HG03469 (cell line): Measurements from ENCODE around the gene ARHGAP27.
"Not testable (repeated sequence)": the region's sequence is repeated elsewhere in the genome, so short reads cannot be mapped to it uniquely, and the experiment has no call there.

ENCODE experiments used
- ATAC-seq: cut with Tn5 transposase; IDR thresholded peaks from one replicate; pipeline ENCODE4 v1.9.1; 2021; ENCODE audit warnings: mild to moderate bottlenecking, moderate library complexity, moderate number of reproducible peaks; ENCODE audit not compliant: unreplicated experiment

ARHGAP27 gene

DNA sequence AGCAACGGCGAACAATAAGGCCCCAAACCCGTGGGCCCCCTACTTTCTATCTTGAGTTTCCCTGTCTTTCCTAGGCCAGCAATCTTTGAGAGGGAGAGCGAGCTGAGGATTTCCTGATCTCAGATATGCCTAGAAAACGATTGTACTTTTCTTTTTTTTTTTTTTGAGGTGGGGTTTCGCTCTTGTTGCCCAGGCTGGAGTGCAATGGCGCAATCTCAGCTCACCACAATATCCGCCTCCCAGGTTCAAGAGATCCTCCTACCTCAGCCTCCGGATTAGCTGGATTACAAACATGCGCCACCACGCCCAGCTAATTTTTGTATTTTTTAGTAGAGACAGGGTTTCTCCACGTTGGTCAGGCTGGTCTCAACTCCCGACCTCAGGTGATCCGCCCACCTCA is 15.0 kb upstream of the ARHGAP27 start:
- not testable (repeated sequence) for ATAC-seq

- not testable (repeated sequence) for ATAC-seq
Observed at GRCh38 chr17:45446872-45447625, 14.4 kb upstream of the ARHGAP27 start.

DNA sequence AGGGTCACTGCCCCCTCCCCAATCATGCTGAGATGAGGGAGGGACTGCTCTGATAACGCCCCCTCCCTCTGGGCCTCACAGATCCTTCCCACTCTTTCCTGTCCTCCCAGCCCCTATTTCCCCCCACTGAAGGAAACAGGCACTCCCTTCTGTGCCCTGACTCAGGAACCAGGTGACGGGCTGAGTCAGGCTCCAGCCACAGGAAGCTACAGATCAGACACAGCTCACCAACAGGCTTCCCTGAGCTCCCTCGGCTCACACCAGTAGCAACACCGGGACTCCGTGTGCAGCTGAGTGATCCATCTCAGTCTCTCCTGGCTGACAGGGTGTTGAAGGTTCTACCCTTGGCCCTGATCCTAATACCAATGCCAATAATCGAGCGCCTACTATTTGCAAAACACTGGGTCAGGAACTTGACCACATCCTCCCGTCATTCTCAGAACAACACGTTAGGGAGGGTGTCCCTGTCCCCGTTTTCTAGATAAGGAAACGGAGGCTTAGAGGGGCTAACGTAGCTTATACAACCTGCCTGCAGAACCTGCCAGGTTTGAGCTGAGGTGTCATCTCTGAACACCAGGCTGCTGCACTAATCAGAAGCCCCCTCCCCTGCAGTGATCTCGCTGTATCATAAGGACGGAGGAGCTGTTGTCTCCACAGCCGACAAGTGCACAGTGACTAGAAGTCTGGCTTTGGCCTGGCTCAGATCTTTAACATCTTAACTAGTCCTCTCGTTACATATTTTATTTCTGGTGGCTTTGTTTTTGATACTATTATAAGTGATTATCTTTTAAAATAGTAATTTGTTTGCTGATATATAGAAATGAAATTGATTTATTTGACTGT is 13.5 kb upstream of the ARHGAP27 start:
- ATAC-seq = not testable (repeated sequence)

GRCh38 chr17:45444856-45445820 is 12.5 kb upstream of the ARHGAP27 start:
- not testable (repeated sequence) for ATAC-seq

- not testable (repeated sequence) for ATAC-seq
Observed at GRCh38 chr17:45444301-45444700, 11.6 kb upstream of the ARHGAP27 start.

DNA sequence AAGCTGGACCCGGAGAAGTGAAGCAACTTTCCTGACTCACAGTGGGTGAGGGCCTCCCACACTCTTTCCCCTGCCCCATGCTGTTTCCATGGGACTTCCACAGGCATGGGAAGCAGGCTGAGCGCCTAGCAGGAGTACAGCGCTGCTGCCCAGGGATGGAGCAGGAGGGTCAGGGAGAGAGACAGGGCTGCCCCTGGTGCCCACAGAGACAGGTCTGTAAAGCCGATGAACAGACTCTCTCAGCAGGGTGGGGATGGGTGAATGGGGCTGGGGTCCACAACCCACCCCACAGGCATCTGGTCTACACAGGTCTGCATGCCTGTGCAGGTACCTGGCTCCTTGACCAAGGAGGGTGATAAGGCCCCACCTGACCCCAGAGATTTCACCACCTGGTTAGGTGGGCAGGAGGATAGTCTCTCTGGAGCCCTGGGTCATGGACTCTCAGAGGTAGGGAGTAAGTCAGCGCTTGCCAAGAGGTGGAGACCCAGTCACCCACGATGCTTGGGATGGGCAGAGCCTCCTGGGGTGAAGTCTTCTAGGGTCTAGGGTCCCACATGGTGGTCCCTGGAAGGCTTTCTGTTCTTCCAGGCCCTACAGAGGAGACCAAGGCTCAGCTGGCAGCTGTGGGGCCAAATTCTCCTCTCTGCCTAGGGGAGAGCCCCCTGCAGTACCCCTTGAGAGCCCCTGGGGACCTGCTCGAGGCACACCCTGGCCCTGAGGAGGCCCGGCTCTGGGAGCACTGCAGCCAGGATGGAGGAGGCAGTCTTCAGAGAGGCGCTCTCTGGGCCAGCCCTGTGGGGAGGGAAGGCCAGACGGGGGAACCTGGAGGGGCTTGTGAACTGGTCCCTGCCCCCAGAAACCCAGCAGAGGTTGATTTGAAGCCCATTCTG is 10.9 kb upstream of the ARHGAP27 start:
- ATAC-seq = not testable (repeated sequence)

DNA sequence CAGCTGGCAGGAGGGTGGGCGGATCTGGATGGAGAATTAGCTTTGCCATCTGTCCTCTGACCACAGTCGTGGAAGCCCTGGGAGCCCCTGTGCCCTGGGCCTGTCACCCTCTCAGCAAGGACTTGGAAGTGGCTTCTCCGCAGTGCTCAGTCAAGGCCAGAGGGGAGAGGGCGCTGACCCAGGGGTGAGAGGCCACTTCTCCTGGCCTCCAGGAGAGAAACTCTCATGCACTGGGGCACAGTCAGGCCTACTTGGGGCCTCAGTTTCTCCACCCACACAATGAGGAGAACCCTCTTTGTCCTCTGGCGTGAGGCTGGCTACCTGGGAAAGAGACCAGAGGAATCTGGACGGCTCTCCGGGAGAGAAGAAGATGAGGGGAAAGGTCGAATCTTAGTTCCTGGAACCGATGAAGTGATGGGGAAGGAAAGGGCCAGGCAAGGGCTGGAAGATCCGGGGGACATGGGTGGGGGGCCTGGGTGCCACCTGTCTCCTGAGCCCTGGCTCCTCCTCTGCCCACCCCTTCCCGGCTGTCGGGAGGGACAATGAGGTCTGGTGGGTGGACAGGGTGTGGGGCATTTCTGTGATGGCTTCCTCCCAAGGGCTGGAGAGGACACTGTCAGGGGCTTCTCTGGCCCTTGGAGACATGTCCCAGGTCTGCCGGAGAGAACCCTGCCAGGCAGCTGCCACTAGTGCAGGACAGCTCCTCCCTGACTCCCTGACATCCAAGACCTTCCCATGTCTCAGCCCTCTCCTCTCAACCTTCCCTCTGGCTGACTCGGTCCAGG is 9.0 kb upstream of the ARHGAP27 start:
- ATAC-seq = no peak

DNA sequence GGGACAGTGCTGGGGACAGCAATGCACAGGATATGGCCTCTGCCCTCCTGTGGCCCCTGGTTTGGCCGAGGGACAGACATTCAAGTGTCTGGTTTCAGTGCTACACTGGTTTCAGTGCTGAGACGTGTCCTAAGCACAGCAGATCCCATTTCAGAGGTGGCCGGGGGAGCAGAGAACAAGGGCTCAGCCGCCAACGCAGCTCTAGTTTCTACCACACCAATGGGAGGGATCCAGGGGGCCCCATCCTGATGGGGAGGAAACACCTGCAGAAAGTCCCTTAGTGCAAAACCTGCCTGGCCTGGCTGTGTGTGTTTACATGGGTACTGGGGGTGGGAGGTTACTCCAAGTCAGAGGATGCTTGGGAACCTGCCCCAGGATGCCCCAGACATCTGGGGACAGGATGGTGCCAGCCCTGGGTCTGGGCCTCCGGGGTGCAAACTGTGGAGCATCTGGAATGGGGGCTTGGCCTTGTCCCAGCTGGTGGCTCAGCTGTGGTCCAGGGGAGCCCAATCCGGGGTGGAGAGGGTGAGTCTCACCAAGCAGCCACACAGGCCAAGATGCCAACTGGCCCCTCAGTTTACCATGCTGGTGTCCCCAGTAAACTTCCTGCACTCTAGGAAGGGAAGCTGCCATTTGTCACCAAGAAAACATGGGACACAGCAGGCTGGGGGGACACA is 8.3 kb upstream of the ARHGAP27 start:
- ATAC-seq = not testable (repeated sequence)

- ATAC-seq = no peak
Observed at GRCh38 chr17:45440161-45440778, 7.6 kb upstream of the ARHGAP27 start.

DNA sequence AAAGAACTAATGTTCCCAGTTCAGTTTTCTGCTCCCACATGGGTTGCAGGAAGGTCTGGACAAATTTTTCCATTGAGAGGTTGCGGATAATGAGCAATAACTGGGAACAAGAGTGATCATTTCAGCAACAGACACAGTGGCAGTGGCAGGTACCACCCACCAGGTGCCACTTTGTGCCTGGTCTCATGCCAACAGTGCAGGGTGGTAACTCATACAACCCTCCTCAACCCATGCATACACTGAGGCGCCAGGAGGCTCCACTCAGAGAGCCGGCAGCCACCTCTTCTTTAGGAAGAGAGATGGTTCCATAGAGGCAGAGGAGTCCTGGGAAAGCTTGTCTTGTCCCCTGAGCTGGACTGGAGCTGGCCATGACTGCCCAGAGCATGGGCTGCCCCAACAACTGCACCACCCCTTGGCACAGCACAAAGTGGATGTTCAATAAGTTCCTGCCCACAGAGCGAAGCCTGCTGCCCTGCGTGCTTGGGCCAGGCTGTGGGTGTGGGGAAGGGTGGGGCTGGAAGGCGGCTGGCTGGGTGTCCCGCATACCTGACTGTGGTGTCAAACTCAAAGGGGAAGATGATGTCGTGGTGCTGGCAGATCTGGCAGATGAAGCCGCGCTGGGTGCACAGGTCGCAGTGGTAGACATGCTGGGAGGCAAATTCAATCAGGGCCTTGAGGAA is 6.4 kb upstream of the ARHGAP27 start:
- ATAC-seq = no peak

- no peak for ATAC-seq
Observed at GRCh38 chr17:45437465-45438283, 5.0 kb upstream of the ARHGAP27 start.

DNA sequence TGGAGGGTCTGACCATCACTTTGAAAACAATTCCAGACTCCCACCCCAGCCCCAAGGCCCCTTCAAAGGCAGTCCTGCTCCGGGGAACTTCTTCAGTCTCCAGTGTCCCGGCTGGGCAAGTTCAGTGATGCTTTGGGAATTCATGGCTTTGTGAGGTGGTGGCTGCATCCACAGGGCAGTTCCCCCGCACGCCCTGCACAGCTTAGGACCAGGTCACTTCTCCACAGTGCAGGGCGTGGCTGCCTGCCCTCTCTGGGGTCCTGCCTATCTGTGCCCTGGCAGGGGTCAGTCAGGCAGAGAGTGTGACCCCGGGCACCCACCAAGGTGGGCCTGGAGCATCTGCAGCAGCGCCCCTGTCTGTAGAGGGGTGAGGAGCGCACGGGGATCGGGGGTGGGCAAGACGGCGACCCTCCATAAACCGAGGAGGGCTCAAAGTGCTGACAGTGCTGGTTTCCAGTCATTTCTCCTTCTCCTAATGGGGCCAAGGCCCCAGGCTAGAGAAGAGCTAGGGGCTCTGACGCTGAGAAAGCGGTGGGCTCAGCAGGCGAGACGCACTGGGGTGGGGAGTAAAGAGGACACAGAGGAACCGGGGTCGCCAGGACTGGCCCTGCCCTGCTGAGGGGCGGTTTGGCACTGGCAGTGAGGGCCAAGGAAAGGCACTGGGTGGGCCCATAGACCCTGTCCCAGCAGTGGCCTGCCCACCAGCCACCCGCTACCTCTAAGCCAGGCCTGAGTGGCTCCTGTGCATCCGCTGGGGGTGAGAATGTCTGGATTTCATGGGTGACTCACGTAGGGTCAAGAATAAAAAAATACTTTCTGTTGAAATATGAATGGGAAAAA is 4.2 kb upstream of the ARHGAP27 start:
- ATAC-seq = no peak

- no peak for ATAC-seq
Observed at GRCh38 chr17:45436161-45436560, 3.5 kb upstream of the ARHGAP27 start.

DNA sequence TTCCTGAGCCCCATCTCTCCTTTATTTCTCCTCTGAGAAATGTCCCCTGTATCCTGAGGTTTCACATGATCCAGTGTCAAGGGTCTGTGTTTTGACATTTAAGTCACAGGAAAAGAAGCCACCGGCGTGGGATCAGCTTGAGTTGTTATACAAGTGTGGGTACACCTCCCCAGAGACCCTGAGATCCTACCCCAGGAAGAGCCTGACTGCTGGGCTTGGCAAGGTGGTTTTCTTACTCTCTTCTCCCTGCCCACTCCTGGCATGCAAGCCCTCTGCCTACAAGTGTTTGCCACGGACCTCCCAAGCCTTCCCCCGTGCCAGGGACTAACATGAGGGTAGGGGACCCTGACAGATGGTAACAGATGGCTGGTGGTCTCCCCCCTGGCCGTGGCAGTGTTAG is 2.8 kb upstream of the ARHGAP27 start:
- ATAC-seq = no peak

DNA sequence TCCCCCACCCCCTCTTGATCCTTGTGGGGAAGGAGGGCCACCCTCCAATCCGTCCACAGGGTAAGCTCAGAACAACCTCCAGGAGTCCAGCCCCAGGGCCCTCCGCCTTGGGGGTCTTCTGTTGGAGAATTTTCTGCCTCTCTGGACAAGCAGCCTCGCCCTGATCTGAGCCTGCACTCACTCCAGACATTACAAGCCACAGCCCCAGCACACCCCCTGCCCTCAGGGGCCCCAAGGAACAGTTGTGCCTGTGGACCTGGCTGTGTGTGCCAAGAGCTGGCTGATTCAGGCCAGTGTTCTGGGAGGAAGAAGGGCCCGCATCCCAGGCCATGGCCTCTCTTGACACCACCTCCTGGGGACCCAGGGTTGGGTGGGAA is 477 bp upstream of the ARHGAP27 start:
- ATAC-seq = no peak
